HCT116 (cell line): Measurements from ENCODE around the gene EHD1. TPM values are rescaled to one million over a fixed set of nuclear protein-coding genes. Genes with fewer than 3 reads are reported as not detected.

Source experiments
- ATAC-seq: fragments of 200-7000 bp; cut with Tn5 transposase; 2 replicates; pipeline ENCODE4 v1.9.1; 2020; ENCODE audit warnings: mild to moderate bottlenecking, moderate library complexity
- BruUV-seq: library from RNA; stranded (reverse); fragments of 400-500 nt; replicated peaks from 2 replicates; lab custom pipeline; 2021; lab: Mats Ljungman, UMichigan
- CTCF ChIA-PET: fragments of 300-600 bp; sonication (Branson Sonifier 250); formaldehyde crosslinking; loops from one replicate; lab custom pipeline; 2021; ENCODE audit warnings: antibody characterized with exemption; lab: Charles Lee
- POLR2A ChIA-PET: fragments of 300-600, 350-600 bp; sonication (Branson Sonifier 250); formaldehyde crosslinking; loops from one replicate; lab custom pipeline; 2021; ENCODE audit warnings: antibody characterized with exemption; lab: Charles Lee
- RAD21 ChIA-PET, 2 experiments: fragments of 300-600 bp; sonication (Branson Sonifier 250); formaldehyde crosslinking; loops; one replicate each; lab custom pipeline; 2023; ENCODE audit warnings: low total read pairs in 2 of 2; ENCODE audit not compliant: uncharacterized antibody in 2 of 2, unreplicated experiment in 2 of 2, low non-redundant PET in 1 of 2; lab: Charles Lee
- DNase-seq: peaks from one replicate; pipeline ENCODE4 v3.0.0-alpha.2; 2010; ENCODE audit warnings: low read depth, low spot score
- H2AFZ ChIP-seq: fragments of 200-600 bp; shearing (Covaris generic), sonication (generic); 2 replicates; pipeline ENCODE4 v1.6.1; 2017; ENCODE audit warnings: low read depth, mixed run types, mixed read lengths, antibody characterized with exemption, low read length; ENCODE audit not compliant: poor library complexity, severe bottlenecking
- H3K27ac ChIP-seq: 2 replicates; pipeline ENCODE4 v1.5.1; 2012; ENCODE audit warnings: low read depth, low read length
- H3K27me3 ChIP-seq: fragments of 200-600 bp; sonication (generic); 2 replicates; pipeline ENCODE4 v1.6.1; 2016; ENCODE audit warnings: mixed run types, low read length, mixed read lengths; ENCODE audit not compliant: insufficient read depth
- H3K36me3 ChIP-seq, 2 experiments: fragments of 200-500 bp in 1 of 2; fragments of 200-600 bp in 1 of 2; sonication (Bioruptor generic) in 1 of 2; sonication (generic) in 1 of 2; 2 replicates each; pipeline versions ENCODE4 v1.5.1 to v1.6.1; 2014 to 2016; ENCODE audit warnings: low read length in 2 of 2, inconsistent platforms in 1 of 2, mixed read lengths in 1 of 2, mixed run types in 1 of 2; ENCODE audit not compliant: insufficient read depth in 2 of 2, control insufficient read depth in 1 of 2
- H3K4me1 ChIP-seq, 2 experiments: fragments of 200-600 bp in 1 of 2; sonication (generic) in 1 of 2; 2 replicates each; pipeline versions ENCODE4 v1.5.1 to v1.6.1; 2012 to 2017; ENCODE audit warnings: low read length in 2 of 2, inconsistent platforms in 1 of 2, mild to moderate bottlenecking in 1 of 2, mixed read lengths in 1 of 2, mixed run types in 1 of 2, moderate library complexity in 1 of 2; ENCODE audit not compliant: insufficient read depth in 2 of 2, control insufficient read depth in 1 of 2
- H3K4me2 ChIP-seq: fragments of 200-600 bp; sonication (generic); 2 replicates; pipeline ENCODE4 v1.6.1; 2017; ENCODE audit warnings: mixed run types, low read length, mixed read lengths
- H3K4me3 ChIP-seq, 2 experiments: fragments of 200-600 bp in 1 of 2; sonication (generic) in 1 of 2; replicated peaks in 1 of 2; 2 replicates each; pipeline ENCODE4 v1.5.1; 2011 to 2016; ENCODE audit warnings: low read length in 2 of 2, control low read depth in 1 of 2, low read depth in 1 of 2, mild to moderate bottlenecking in 1 of 2, mixed read lengths in 1 of 2, mixed run types in 1 of 2
- H3K79me2 ChIP-seq: fragments of 200-600 bp; sonication (generic); 2 replicates; pipeline ENCODE4 v1.6.1; 2017; ENCODE audit warnings: mild to moderate bottlenecking, mixed run types, low read length, moderate library complexity, mixed read lengths; ENCODE audit not compliant: insufficient read depth
- H3K9ac ChIP-seq: fragments of 200-600 bp; sonication (generic); 2 replicates; pipeline ENCODE4 v1.6.1; 2016; ENCODE audit warnings: low read length, mixed read lengths
- H3K9me2 ChIP-seq: fragments of 200-600 bp; sonication (generic), shearing (Covaris generic); 2 replicates; pipeline ENCODE4 v1.6.1; 2017; ENCODE audit warnings: mixed run types, mild to moderate bottlenecking, moderate library complexity; ENCODE audit not compliant: insufficient read depth
- H3K9me3 ChIP-seq, 2 experiments: fragments of 200-500 bp in 1 of 2; fragments of 200-600 bp in 1 of 2; sonication (Bioruptor generic) in 1 of 2; sonication (generic) in 1 of 2; 2 replicates each; pipeline ENCODE4 v1.6.1; 2014 to 2017; ENCODE audit warnings: low read length in 2 of 2, mixed read lengths in 2 of 2, inconsistent platforms in 1 of 2, low read depth in 1 of 2, mild to moderate bottlenecking in 1 of 2, mixed run types in 1 of 2, moderate library complexity in 1 of 2; ENCODE audit not compliant: control insufficient read depth in 1 of 2, insufficient read depth in 1 of 2
- H4K20me1 ChIP-seq: fragments of 200-600 bp; sonication (generic), shearing (Covaris generic); 2 replicates; pipeline ENCODE4 v1.6.1; 2017; ENCODE audit warnings: mixed run types, mild to moderate bottlenecking, moderate library complexity; ENCODE audit not compliant: insufficient read depth
- FOSL1 ChIP-seq: IDR thresholded peaks from 2 replicates; pipeline ENCODE4 v1.6.1; 2012; ENCODE audit warnings: low read depth
- JUND ChIP-seq: IDR thresholded peaks from 2 replicates; pipeline ENCODE4 v1.6.1; 2012
- RAD21 ChIP-seq: IDR thresholded peaks from 2 replicates; pipeline ENCODE4 v1.6.1; 2012; ENCODE audit warnings: low read depth, mild to moderate bottlenecking
- SP1 ChIP-seq: IDR thresholded peaks from 2 replicates; pipeline ENCODE4 v1.6.1; 2012; ENCODE audit warnings: low read depth
- ZFX ChIP-seq: fragments of 450-650 bp; IDR thresholded peaks from 2 replicates; pipeline ENCODE4 v1.6.1; 2017
- intact Hi-C: fragments of 100-400 bp; cut with micrococcal nuclease; formaldehyde crosslinking; loops from 2 replicates; pipeline ENCODE4 v1.10.0; 2022
- total RNA-seq: library from RNA; stranded (reverse); gene quantifications from one replicate; pipeline ENCODE4 v1.2.1, GENCODE V29; 2021; ENCODE audit not compliant: unreplicated experiment

Gene EHD1
- total RNA-seq, 1 experiment from 2014 or later = 48.1 TPM

DNA sequence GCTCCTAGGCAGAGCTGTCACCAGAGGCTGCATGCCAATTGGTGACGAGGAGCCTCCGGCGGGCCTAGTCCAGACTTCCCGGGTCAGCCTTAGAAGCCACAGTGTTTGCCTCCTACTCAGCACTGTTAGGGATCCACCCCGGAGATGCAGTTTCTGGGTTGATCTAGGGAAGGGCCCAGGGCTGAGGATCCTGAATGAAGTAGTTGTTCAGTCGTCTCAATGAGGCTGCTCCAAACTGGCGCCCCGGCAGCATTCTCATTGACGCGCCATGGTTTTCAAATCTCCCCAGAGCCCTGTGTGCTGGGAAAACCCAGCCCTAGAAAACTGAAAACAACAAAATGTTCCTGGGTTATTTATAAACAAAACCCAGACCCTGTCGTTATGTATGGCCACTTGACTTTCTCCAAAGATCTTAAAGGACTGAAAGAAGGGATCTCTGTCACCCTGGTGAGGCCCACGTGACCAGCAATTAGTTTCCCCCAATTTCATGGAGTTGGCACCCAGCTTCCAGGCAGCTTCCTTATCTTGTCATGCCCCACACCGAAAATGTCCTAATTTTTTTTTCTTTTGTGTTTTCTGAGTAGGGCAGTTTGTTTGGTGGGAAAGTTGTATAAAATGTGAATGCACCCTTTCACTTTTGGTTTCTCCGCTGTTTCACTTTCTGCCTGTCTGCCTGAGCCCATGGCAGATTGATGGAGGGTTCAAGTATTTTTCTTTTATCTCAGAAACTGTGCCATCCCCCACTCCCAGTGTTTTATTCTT, 2.0 kb upstream of the EHD1 start:
- no peaks in the 10 kb centered on the region for H3K9me2 ChIP-seq
- DNase-seq = no peak
- no peak for TF ChIP-seq FOSL1
- TF ChIP-seq, all 23 proteins: peak for 0
- H3K27ac ChIP-seq = no peak overlapping the region
- no peaks in the 10 kb centered on the region for H4K20me1 ChIP-seq
- peaks cover 33% of the 10 kb centered on the region for H3K79me2 ChIP-seq
- ATAC-seq = no peak
- no peak overlapping the region for H3K4me2 ChIP-seq
- H3K4me3 ChIP-seq = no peak overlapping the region
- no peaks in the 10 kb centered on the region for H3K9me3 ChIP-seq
- H3K9ac ChIP-seq = no peak overlapping the region
- intact Hi-C loops = no loop called here
- peaks cover 22 to 32% of the 10 kb centered on the region in 2 experiments for H3K4me1 ChIP-seq
- BruUV-seq = no TSS peak
- POLR2A ChIA-PET = interaction anchor here (5.5 kb wide), 1 partner anchor 34 kb away, joined by 36 read pairs; the partner anchor contains the start of gene CDC42BPG
- CTCF ChIA-PET = interaction anchor here (0.7 kb wide), 1 partner anchor 18 kb away, joined by 3 read pairs; no protein-coding TSS in a partner anchor
- no peak overlapping the region for H2AFZ ChIP-seq
- H3K27me3 ChIP-seq = no peaks in the 10 kb centered on the region
- RAD21 ChIA-PET = no interaction called here
- peaks cover 0 to 10% of the 10 kb centered on the region in 2 experiments; a peak in 1 of 4 replicates for H3K36me3 ChIP-seq

DNA sequence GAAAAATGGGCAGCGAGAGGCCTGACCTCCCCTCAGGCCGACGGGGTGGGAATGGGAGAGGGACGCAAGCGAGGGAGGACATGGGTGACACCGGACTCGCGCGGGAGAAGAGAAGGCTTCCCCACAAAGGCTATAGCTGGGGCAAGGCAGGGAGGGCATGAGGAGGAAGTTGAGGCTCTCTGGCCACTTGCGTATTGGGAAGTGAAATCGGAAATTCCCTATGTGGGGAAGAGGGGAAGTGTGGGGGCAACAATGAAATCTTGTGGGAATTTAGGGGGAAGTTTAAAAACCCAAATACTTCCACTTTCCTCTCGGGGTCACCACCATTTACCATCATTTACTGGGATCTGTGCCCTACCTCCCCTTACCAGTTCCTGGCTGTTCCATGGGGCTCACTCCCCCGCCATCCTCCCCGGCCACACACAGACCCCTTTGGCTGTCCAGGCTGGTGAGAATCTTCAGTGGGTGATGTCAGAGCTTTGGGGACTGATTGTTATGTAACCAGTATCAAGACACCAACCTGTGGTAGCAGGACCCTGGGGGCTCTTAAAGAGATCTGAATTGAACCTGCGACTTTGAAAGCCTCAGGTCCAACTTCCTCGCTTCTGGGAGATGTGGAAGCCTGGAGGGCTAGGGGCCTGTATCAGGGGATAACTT, 951 bp upstream of the EHD1 start:
- H3K27me3 ChIP-seq = no peaks in the 10 kb centered on the region
- H3K9ac ChIP-seq = peak overlapping the region; percentile 98
- intact Hi-C loops = no loop called here
- H3K4me3 ChIP-seq = peak overlapping the region; percentile 90 to 99
- H3K9me2 ChIP-seq = no peaks in the 10 kb centered on the region
- H2AFZ ChIP-seq = no peak overlapping the region
- ChIA-PET POLR2A (interaction anchor here (1.1 to 5.5 kb wide), 3 partner anchors 25 to 64 kb away, joined by 3 to 56 read pairs (median 36); partner anchors contain the start of gene CDC42BPG), RAD21 (no interaction called here), CTCF (interaction anchor here (1.5 kb wide), 1 partner anchor 9 kb away, joined by 6 read pairs; no protein-coding TSS in a partner anchor)
- peaks cover 2 to 16% of the 10 kb centered on the region in 2 experiments; a peak in 3 of 4 replicates for H3K36me3 ChIP-seq
- peaks cover 44% of the 10 kb centered on the region for H3K79me2 ChIP-seq
- H3K9me3 ChIP-seq = no peaks in the 10 kb centered on the region
- BruUV-seq = TSS peak; percentile 86
- peak overlapping the region; percentile 93 for H3K4me2 ChIP-seq
- TF ChIP-seq RAD21 (no peak), SP1 (no peak), ZFX (no peak), JUND (no peak)
- H3K4me1 ChIP-seq = peaks cover 22 to 33% of the 10 kb centered on the region in 2 experiments
- H3K27ac ChIP-seq = peak overlapping the region; percentile 77
- ATAC-seq = peak; percentile 5
- no peak for DNase-seq
- H4K20me1 ChIP-seq = no peaks in the 10 kb centered on the region
